ENCODE measurements around the gene CELA2A. TPM values are rescaled to one million over a fixed set of nuclear protein-coding genes. Genes with fewer than 3 reads are reported as not detected.

The CELA2A gene
- total and polyA plus RNA-seq, 2 donors, result not detected

DNA sequence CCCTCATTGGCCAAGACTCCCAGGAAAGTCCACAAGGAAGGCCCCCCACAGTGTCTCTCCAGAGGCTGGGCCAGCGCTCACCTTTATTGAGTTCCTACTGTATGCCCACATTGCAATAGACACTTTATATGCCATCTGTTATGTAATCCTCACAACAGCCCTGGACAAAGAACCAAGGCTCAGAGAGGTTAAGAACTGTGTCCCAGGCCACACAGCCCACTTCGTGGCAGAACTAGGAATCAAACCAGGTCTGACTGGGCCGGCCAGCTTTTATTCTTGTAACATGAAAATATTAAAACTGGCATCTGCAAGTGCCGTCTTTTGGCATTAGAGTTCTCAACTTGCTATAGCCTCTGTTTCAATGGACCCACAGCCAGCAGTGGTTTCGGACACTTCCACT is 13.8 kb upstream of the CELA2A start:
- H3K4me3 ChIP-seq (ENCODE audit: low read depth, low read length), result no peak overlapping the region
- no peak for DNase-seq (ENCODE audit: extremely low spot score)
- no peak overlapping the region for H3K27ac ChIP-seq (ENCODE audit: low read depth)
- H3K36me3 ChIP-seq (ENCODE audit: insufficient read depth), result no peaks in the 10 kb centered on the region
- 87% methylated on average over 5 of the region's 5 CpGs for WGBS
- no peaks in the 10 kb centered on the region for H3K4me1 ChIP-seq (ENCODE audit: insufficient read depth)

DNA sequence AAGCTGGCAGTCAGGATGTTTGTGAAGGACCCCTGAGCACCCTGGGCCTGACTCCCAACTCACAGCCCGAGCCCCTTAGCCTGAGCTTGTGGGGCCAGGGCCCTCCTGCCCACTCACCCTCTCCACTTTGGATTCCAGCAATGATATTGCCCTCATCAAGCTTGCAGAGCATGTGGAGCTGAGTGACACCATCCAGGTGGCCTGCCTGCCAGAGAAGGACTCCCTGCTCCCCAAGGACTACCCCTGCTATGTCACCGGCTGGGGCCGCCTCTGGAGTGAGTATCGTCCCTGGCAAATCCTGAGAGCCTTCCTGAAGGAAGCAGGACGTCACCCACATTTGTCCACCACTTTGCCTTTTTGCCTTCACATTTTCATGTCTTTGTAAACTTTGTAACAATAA is 13.3 kb upstream of the CELA2A start:
- no peaks in the 10 kb centered on the region for H3K4me1 ChIP-seq (ENCODE audit: insufficient read depth)
- H3K4me3 ChIP-seq (ENCODE audit: low read depth, low read length), result no peak overlapping the region
- H3K36me3 ChIP-seq (ENCODE audit: insufficient read depth), result no peaks in the 10 kb centered on the region
- H3K27ac ChIP-seq (ENCODE audit: low read depth), result no peak overlapping the region
- DNase-seq (ENCODE audit: extremely low spot score), result no peak
- WGBS, result 71% methylated on average over 5 of the region's 5 CpGs

DNA sequence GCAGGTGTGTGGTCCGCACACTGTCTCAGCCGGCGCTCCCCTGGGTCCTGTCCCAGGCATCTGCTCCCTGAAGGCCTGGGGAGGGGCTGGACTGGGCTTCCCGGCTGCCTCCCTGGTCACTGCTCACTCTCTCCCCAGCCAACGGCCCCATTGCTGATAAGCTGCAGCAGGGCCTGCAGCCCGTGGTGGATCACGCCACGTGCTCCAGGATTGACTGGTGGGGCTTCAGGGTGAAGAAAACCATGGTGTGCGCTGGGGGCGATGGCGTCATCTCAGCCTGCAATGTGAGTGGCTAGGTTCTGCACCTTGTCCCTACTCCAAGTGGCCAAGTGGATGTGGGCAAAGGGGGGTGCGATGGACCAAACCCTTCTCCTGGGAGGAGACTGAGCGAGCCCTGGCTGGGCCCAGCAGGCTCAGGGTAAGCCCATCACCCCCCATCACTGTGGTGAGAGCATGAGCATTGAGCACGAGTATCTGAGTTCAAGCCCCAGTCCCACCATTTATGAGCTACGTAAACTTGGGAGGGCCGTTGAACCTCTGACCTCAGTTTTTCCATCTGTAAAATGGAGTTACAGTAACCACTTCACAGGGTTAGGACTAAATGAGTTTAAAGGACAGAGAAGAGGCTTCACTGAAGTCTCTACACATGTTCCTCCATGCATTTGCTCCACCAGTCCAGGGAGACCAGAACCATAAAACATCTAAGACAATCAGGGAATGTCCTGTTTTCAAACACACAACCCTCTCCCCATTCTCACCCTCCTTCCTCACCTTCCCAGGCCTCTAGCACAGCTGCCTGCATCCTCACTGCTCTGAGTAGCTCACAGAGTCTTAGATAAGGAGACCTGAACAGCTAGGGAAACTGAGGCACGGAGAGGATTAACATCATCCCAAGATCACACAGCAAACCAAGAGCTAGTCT is 11.8 kb upstream of the CELA2A start:
- WGBS, result 73% methylated on average over 17 of the region's 17 CpGs
- DNase-seq (ENCODE audit: extremely low spot score), result no peak
- Histone ChIP-seq H3K27ac (ENCODE audit: low read depth) (no peak overlapping the region), H3K4me1 (ENCODE audit: insufficient read depth) (no peaks in the 10 kb centered on the region), H3K36me3 (ENCODE audit: insufficient read depth) (no peaks in the 10 kb centered on the region), H3K4me3 (ENCODE audit: low read depth, low read length) (no peak overlapping the region)

DNA sequence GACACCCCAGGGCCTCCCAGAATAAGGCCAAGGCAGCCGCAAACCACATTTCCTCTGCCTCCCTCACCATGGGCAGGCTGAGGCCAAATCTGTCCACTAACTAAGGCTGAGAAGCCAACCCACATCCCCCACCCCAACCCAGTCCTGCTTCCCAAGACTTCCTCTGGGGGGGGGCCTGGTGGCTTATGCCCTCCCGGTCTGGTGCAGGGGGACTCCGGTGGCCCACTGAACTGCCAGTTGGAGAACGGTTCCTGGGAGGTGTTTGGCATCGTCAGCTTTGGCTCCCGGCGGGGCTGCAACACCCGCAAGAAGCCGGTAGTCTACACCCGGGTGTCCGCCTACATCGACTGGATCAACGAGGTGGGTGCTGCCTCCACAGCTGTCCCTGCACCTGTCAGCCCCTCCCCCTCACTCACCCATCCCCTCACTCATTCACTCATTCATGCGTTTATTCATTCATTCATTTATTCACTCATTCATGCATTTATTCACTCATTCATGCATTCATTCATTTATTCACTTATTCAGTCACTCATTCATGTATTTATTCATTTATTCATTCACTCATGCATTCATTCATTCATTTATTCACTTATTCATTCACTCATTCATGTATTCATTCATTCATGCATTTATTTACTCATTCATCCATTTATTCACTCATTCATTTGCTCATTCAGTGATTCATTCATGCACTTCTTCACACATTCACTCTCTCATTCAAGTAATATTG is 11.0 kb upstream of the CELA2A start:
- Histone ChIP-seq H3K4me3 (ENCODE audit: low read depth, low read length) (no peak overlapping the region), H3K36me3 (ENCODE audit: insufficient read depth) (no peaks in the 10 kb centered on the region), H3K4me1 (ENCODE audit: insufficient read depth) (no peaks in the 10 kb centered on the region), H3K27ac (ENCODE audit: low read depth) (no peak overlapping the region)
- DNase-seq (ENCODE audit: extremely low spot score), result no peak
- WGBS, result 89% methylated on average over 14 of the region's 14 CpGs

DNA sequence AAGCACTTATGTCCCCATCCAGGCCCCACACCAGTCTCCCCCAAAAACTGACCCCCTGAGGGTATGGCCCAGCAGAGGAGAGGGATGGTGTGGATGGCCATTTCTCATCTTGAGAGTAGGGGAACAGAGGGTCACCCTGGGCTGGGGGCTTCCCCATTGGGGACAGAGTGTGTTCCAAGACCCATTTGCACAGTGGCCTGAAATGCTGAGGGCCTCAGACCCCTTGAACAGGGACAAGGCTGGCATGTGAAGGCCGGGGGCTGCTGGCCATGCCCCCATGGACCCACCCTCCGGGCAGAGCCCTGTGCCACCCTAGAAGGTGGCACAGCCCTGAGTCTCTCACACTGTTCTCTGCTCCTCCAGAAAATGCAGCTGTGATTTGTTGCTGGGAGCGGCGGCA is 10.3 kb upstream of the CELA2A start:
- no peak for DNase-seq (ENCODE audit: extremely low spot score)
- H3K36me3 ChIP-seq (ENCODE audit: insufficient read depth), result no peaks in the 10 kb centered on the region
- 83% methylated on average over 4 of the region's 4 CpGs for WGBS
- no peak overlapping the region for H3K4me3 ChIP-seq (ENCODE audit: low read depth, low read length)
- no peaks in the 10 kb centered on the region for H3K4me1 ChIP-seq (ENCODE audit: insufficient read depth)
- no peak overlapping the region for H3K27ac ChIP-seq (ENCODE audit: low read depth)

DNA sequence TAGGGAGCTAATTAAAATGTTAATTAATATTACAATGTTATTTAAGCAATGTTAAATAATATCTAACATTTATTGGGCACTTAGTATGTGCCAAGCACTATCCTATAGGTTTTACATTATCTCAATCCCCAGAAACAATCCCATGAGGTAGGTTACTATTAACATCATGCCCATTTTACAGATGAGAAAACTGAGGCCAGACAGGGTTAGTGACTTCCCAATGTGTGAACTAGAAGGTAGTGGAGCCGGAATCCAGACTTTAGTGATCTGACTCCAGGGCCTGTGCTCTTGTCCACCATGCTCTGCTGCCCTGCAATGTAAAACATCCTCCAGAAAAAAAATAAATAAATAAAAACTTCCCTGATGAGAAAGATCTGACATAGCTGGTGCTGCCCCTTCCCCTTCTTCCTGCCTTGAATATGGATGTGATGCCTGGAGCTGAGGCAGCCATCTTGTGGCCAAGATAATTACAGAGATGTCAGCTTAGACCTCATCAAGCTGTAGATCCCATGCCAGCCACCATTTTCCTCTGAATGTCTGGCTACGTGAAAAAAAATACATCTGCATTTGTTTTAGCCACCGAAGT is 7.6 kb upstream of the CELA2A start:
- 94% methylated on average over 3 of the region's 3 CpGs for whole genome bisulfite sequencing
- Histone ChIP-seq H3K4me3 (ENCODE audit: low read depth, low read length) (no peak overlapping the region), H3K36me3 (ENCODE audit: insufficient read depth) (no peaks in the 10 kb centered on the region), H3K27ac (ENCODE audit: low read depth) (no peak overlapping the region), H3K4me1 (ENCODE audit: insufficient read depth) (no peaks in the 10 kb centered on the region)
- no peak for DNase-seq (ENCODE audit: extremely low spot score)

DNA sequence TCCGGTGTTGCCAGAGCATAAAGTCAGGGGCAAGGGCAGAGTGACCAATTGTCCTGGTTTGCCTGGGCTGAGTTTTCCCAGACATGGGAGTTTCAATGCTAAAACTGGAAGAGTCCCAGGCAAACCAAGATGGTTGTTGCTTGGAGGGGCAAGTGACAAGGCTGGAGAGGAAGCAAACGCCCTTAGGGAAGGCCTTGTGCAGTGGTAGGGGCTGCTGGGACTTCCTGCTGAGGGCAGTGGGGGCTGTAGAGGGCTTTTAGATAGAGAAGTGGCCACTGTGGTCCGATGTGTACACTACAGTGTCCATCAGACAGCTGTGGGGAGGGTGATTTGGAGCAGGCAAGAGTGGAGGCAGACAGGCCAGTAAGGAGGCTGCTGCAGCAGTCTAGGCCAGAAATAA is 7.0 kb upstream of the CELA2A start:
- H3K27ac ChIP-seq (ENCODE audit: low read depth), result no peak overlapping the region
- DNase-seq (ENCODE audit: extremely low spot score), result no peak
- H3K36me3 ChIP-seq (ENCODE audit: insufficient read depth), result no peaks in the 10 kb centered on the region
- 80% methylated on average over 3 of the region's 3 CpGs for WGBS
- H3K4me1 ChIP-seq (ENCODE audit: insufficient read depth), result no peaks in the 10 kb centered on the region
- no peak overlapping the region for H3K4me3 ChIP-seq (ENCODE audit: low read depth, low read length)

DNA sequence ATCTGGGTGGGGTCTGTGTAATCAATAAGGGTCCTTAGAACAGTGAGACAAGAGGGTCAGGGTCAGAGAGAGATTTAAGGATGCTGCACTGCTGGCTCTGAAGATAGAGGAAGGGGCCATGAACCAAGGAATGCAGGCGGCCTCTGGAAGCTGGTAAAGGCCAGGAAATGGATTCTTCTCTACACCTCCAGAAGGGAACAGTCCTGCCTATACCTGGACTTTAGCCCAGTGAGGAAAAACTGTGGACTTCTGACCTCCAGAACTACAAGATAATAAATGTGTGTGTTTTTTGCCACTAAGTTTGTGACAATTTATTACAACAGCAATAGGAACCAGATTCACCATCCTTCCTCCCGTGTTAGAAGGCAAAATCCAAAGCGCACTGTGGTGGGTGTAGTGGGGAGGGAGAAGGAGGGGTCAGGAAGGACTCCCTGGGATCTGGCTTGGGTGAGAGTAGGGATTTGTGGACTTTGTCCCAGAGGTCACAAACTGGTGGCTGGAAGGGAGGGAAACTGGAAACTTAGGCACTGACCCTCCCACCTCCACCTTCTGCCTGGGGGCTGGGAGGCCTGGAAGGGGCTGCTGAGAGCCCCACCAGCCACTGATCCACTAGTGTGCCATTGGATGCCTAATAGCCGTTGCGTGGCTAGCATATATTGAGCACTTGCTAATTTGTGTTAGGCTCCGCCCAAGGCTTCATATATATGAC is 5.4 kb upstream of the CELA2A start:
- Histone ChIP-seq H3K27ac (ENCODE audit: low read depth) (no peak overlapping the region), H3K4me3 (ENCODE audit: low read depth, low read length) (no peak overlapping the region), H3K36me3 (ENCODE audit: insufficient read depth) (no peaks in the 10 kb centered on the region), H3K4me1 (ENCODE audit: insufficient read depth) (no peaks in the 10 kb centered on the region)
- 95% methylated on average over 6 of the region's 6 CpGs for WGBS
- no peak for DNase-seq (ENCODE audit: extremely low spot score)

DNA sequence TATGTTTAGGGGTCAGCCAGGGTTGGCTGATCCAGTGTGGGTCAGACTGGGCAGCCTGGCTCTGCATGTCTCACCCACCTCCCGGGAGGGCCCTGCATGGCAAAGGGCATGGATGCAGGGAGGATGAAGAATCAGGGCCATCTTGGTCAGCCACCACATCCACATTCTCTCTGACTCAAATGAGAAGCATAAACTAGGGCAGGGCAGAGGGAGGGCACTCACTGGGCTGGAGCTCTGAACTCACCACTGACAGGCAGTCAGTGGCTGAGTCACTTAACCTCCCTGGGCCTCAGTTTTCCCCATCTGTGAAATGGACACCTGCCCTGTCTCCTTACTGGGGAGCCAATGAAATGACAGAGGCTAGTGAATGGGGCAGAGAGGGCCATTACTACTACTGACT is 4.3 kb upstream of the CELA2A start:
- Histone ChIP-seq H3K4me1 (ENCODE audit: insufficient read depth) (no peaks in the 10 kb centered on the region), H3K4me3 (ENCODE audit: low read depth, low read length) (no peak overlapping the region), H3K27ac (ENCODE audit: low read depth) (no peak overlapping the region), H3K36me3 (ENCODE audit: insufficient read depth) (no peaks in the 10 kb centered on the region)
- WGBS, result 92% methylated on average over 1 of the region's 1 CpG
- no peak for DNase-seq (ENCODE audit: extremely low spot score)

DNA sequence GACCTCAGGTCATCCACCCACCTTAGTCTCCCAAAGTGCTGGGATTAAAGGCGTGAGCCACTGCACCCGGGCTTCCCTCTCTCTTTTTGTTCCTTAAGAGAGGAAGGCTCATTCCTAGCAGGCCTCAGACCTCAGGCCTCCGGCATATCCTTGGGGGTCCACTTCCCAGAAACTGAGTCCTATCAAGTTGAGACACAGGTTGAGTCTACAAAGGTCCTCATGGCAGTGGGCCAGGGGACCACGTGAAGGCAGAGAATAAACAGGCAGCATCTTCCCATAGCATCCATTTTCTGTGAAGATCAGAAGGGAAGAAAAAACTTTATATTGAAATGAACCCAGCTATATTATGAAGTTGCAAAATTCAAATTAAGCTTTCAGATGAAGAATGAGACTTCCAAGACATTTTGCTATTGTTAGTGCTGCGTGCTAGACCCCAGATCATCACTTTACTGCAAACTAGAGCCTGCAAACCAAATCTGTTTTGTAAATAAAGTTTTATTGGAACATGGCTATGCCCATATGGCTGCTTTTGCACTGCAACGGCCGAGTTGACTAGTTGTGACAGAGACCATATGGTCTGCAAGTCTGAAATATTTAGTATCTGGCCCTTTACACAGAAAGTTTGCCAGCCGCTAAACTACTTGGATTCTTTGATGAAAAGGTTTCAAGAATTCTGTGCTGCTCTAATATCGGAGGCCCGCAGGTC is 3.5 kb upstream of the CELA2A start:
- DNase-seq (ENCODE audit: extremely low spot score), result no peak
- no peak overlapping the region for H3K4me3 ChIP-seq (ENCODE audit: low read depth, low read length)
- no peaks in the 10 kb centered on the region for H3K36me3 ChIP-seq (ENCODE audit: insufficient read depth)
- no peaks in the 10 kb centered on the region for H3K4me1 ChIP-seq (ENCODE audit: insufficient read depth)
- H3K27ac ChIP-seq (ENCODE audit: low read depth), result no peak overlapping the region
- WGBS, result 54% methylated on average over 10 of the region's 10 CpGs

DNA sequence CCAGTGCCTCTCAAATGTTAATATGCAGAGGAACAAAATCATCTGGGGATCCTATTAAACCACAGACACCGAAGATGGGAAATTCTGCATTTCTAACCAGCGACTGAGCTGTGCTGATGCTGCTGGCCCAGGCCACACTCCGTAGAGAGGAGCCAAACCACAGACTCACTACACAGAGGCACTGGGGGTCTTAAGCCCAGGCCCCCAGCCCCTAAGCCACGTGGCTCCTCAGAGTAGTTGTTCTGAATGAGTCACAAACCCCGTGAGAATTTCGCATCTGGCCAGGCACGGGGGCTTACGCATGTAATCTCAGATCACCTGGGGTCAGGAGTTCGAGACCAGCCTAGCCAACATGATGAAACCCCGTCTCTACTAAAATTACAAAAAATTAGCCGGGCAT is 2.8 kb upstream of the CELA2A start:
- H3K36me3 ChIP-seq (ENCODE audit: insufficient read depth), result no peaks in the 10 kb centered on the region
- H3K4me1 ChIP-seq (ENCODE audit: insufficient read depth), result no peaks in the 10 kb centered on the region
- WGBS, result 64% methylated on average over 11 of the region's 11 CpGs
- no peak for DNase-seq (ENCODE audit: extremely low spot score)
- no peak overlapping the region for H3K27ac ChIP-seq (ENCODE audit: low read depth)
- no peak overlapping the region for H3K4me3 ChIP-seq (ENCODE audit: low read depth, low read length)

DNA sequence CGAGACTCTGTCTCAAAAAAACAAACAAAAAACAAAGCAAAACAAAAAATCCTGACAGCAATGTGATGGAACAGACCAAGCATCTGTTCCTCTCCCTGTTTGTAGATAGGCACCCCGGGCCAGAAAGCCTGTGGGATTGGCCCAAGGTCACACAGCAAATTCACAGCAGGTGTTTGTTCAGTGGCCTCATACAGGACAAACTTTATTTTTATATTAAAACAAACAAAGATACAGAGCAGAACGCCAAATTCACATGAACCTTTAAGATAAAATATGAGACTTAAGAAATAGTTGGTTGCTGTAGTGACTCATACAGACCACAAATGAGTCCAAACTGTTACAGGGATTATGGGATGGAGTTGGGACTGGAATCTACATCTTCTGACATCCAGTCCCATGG is 2.3 kb upstream of the CELA2A start:
- WGBS, result 70% methylated on average over 3 of the region's 3 CpGs
- Histone ChIP-seq H3K4me3 (ENCODE audit: low read depth, low read length) (no peak overlapping the region), H3K27ac (ENCODE audit: low read depth) (no peak overlapping the region), H3K4me1 (ENCODE audit: insufficient read depth) (no peaks in the 10 kb centered on the region), H3K36me3 (ENCODE audit: insufficient read depth) (no peaks in the 10 kb centered on the region)
- DNase-seq (ENCODE audit: extremely low spot score), result no peak

DNA sequence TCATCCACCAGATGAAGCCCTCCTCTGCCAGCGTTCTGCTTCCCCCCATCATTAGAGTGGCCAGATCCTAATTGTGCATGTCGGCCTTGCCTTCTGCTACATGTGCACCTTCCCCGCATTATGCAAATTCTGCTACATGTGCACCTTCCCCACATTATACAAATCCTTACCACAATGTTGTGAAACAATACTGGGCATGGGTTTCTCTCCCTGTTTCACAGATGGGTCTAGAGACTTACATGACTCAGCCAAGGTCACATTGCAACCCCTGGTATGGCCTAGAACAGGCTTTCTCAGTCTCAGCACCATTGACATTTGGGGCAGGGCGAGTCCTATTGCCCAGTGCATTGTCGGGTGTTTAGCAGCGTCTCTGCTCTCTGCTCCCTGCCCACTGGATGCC is 1.0 kb upstream of the CELA2A start:
- H3K36me3 ChIP-seq (ENCODE audit: insufficient read depth), result no peaks in the 10 kb centered on the region
- H3K4me3 ChIP-seq (ENCODE audit: low read depth, low read length), result no peak overlapping the region
- no peak overlapping the region for H3K27ac ChIP-seq (ENCODE audit: low read depth)
- H3K4me1 ChIP-seq (ENCODE audit: insufficient read depth), result peaks cover 2% of the 10 kb centered on the region
- no peak for DNase-seq (ENCODE audit: extremely low spot score)
- 76% methylated on average over 5 of the region's 6 CpGs for WGBS

Measured in urinary bladder (tissue), 4 donors.